GM20431 (cell line): ENCODE data around the gene SERBP1.
"Not testable (repeated sequence)": the region's sequence is repeated elsewhere in the genome, so short reads cannot be mapped to it uniquely, and the experiment has no call there.

Experiments
- in situ Hi-C: fragments of 300-500 bp; cut with MseI, MboI; formaldehyde crosslinking; loops from one replicate; pipeline ENCODE4 v1.15.0; 2020; ENCODE audit warnings: low sequenced_read_pairs; ENCODE audit not compliant: unreplicated experiment

The SERBP1 gene

DNA sequence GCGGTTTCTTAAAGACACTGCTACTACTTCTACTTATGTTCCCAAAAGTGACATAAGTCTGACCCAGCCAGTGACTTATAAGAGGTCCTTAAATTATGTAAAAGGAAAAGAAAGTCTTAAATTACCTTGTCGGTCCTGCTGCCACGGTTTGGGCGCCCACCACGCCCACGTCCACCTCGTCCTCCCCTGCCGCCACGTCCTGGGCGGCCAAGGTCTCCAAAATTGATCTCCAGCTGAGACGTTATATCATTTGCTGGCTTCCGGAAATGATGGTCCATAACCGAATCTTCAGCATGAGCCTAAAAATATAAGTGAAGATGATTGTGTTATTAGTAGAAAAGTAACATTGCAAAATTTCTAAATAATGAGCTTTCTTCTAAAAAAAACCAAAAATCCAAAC, 15.2 kb downstream of the SERBP1 start:
- in situ Hi-C loops, result no loop called here

- in situ Hi-C loops, result no loop called here
These were observed 15.6 kb downstream of the SERBP1 start for GRCh38 chr1:67414574-67414973.

DNA sequence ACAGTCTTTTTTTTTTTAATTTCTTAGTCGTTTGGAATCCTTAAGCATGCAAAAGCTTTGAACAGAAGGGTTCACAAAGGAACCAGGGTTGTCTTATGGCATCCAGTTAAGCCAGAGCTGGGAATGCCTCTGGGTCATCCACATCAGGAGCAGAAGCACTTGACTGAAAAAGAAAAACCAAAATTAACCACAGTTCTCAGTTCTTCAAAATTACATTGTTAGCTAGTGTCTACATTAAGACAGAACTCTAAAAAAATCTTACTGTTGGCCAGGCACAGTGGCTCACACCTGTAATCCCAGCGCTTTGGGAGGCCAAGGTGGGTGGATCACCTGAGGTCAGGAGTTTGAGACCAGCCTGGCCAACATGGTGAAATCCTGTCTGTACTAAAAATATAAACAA, 17.1 kb downstream of the SERBP1 start:
- in situ Hi-C loops, result not testable (repeated sequence)

DNA sequence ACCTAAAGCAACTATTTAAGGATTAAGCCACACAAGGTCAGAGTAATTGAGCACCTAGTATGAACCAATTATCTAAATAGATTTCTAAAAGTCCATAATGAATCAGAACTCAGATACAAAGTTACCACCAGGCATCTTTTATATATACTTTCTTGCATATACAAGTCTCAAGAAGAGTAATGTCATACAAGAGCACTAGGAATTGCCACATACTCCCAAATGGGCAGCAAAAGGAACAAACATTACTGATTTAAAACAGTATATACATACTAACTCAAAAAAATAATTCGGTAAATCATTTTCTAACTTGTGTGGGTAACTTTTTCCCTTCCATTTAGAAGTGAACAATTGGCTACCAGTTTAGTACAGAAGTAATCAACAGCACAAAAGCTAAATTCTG, 22.1 kb downstream of the SERBP1 start:
- in situ Hi-C loops, result no loop called here

GRCh38 chr1:67407498-67407897, 22.7 kb downstream of the SERBP1 start:
- in situ Hi-C loops, result no loop called here

- in situ Hi-C loops, result no loop called here
These were observed 24.5 kb downstream of the SERBP1 start for GRCh38 chr1:67405473-67406245.

DNA sequence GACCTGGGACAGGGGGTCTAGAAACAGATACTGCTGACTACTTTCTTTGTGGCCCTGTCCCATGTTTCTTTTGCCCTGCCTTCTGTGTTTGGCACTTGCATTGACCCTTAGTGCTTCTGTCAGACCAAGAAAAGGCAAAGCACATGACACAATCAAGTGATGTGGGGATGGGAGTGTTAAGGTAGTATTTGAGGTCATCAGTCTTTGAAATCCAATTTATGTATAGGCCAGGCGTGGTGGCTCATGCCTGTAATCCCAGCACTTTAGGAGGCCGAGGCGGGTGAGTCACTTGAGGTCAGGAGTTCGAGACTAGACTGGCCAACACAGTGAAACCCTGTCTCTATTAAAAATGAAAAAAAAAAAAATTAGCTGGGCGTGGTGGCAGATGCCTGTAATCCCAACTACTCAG, 26.0 kb downstream of the SERBP1 start:
- in situ Hi-C loops, result no loop called here

DNA sequence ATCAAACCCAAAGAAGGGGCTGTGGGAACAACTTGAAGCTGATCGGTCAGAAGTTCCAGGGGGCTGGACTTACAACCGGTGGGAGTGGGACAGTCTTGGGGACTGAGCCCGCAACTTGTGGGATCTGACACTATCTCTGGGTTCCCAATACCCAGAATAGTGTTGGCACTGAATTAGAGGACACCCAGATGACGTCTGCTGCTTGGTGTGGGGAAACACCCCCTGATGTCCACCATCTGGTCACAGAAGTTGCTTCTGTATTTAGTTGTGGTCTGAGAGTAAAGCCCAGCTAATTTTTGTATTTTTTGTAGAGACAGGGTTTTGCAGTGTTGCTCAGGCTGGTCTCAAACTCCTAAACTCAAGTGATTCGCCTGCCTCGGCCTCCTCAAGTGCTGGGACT, 28.8 kb downstream of the SERBP1 start:
- in situ Hi-C loops, result no loop called here

- in situ Hi-C loops, result not testable (repeated sequence)
These were observed 30.0 kb downstream of the SERBP1 start for GRCh38 chr1:67400029-67400786.

- in situ Hi-C loops, result no loop called here
These were observed 30.8 kb downstream of the SERBP1 start for GRCh38 chr1:67399199-67399993.

DNA sequence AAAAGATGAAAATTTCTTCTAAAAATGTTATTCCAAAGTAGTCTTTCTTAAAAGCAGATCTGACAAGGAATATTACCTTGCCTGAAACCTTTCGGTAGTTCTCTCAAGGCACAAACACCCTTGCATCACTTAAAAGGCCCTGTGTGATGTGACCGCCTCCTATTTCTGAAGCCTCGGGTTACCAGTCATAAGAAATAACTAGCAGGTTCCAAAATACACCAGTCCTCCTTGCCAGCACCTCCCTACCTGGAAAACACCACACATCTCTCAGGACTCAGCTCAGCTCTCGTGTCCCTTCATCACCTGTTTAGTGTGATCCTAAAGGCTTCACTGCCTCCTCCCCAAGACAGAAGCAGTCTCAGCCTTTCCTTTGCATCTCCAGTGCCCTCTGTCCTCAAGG, 35.7 kb downstream of the SERBP1 start:
- in situ Hi-C loops, result no loop called here

- in situ Hi-C loops, result no loop called here
These were observed 36.5 kb downstream of the SERBP1 start for GRCh38 chr1:67393737-67394136.

GRCh38 chr1:67393240-67393639, 37.0 kb downstream of the SERBP1 start:
- in situ Hi-C loops, result no loop called here

DNA sequence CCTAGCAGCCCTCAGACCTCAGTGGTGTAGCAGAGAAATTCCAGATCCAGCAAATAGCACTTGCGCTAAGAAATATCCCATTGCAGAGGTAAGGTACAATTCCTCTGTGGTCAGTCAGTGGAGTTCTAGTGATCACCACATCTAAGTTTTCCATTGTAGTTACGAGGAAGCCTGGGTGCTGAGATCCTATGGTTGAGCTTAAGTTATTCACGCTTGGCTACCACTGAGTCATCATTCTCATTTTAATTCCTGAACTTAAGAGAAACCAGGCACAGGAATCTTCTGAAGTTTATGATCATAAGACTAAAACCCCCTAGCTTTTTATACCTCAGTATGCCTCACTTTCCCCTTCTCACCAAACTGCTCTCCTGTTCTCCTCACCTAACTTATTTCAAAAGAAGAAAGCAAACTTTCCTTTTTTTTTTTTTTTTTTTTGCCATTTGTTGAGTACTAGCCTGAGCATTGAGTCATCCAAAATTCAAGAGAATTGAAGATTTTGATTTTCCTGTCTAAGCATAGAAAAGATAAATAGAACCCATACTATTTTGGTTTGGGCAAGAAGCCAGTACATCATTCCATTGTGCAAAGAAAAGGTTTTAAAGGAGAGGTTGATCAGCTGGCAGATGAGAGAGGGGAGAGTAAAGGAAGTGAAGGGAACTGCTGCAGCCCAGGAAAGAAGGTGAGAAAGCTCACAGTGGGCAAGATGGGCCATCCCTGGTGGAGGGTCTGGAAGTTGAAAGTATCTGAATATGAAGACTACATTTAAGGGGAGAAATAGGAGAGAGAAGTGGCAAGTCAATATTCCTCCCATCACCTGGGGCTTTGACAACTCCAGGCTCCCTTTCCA, 39.9 kb downstream of the SERBP1 start:
- in situ Hi-C loops, result no loop called here

GRCh38 chr1:67383999-67384638, 46.1 kb downstream of the SERBP1 start:
- in situ Hi-C loops, result no loop called here

DNA sequence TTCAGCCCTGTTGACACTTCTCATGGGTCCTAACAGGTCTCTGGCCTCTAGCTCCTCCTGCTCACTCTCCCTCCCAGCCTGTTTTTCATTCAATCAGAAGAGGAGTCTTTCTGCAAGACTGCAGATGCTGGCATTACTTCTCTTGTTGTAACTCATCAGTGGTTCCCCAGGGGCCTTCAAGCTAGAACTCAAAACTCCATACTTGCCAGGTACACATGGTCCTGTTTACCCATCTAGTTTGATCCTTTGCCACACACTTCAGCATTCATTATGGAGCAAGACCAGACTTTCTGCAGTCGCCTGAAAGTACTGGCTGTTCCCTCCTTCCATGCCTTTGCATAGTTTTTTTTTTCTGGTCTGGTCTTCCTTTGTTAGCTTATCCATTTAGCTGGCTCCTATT, 47.9 kb downstream of the SERBP1 start:
- in situ Hi-C loops, result no loop called here

DNA sequence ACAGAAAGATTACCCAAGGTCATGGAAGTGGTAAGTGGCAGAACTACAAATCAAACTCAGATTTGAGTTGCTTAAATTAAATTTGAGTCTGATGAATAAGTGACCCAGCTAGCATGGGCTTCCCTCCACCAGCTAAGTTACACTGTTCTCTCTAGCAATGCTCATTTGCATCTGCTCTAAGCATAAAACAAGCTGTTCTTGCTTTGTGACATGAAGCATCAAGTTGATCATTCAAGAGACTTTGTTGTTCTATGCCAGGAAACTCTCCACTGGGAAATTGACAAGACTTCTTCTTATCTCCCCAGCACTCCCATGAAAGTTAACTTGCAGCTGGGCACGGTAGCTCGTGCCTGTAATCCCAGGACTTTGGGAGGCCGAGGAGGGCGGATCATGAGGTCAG, 49.0 kb downstream of the SERBP1 start:
- in situ Hi-C loops, result no loop called here

DNA sequence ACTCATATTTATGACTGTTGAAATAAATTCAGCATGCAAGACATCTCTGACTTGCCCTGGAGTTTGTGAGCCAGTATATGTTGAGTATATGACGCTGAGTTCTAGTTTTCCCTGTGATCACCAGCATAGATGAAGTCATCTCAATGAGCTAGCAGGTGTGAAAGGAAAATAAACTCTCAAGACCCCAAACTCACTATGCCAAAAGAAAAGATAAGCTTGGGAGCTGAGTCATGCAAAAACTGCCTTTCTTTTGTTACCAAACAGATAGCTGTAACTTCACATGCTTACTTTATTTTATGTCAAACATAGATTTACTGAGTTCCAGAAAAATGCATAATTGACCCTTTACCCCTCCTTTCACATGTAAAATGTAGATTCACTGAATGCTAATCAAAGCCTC, 52.9 kb downstream of the SERBP1 start:
- in situ Hi-C loops, result no loop called here

DNA sequence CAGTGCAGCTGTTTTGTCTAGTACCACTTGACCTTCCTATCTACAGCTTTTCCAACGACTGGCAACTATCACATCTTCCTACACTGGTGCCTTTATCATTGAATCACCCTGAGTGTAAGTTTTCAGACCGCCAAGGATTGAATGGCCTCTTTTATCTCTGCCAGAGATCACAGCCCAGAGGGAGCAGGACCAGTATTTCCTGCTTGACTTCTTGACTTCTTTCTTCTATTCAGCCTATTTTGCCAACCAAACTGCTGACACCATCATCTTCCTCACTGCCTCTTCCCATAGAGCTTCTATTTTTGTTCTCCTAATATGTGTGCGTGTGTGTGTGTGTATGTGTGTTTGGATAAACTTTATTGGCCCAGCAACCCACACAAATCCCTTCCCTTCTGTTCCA, 53.8 kb downstream of the SERBP1 start:
- in situ Hi-C loops, result no loop called here

- in situ Hi-C loops, result no loop called here
These were observed 57.3 kb downstream of the SERBP1 start for GRCh38 chr1:67372898-67373297.
